GM20431 (cell line): ENCODE measurements around the gene ACKR2.

Experiments
- in situ Hi-C: fragments of 300-500 bp; cut with MseI, MboI; formaldehyde crosslinking; loops from one replicate; pipeline ENCODE4 v1.15.0; 2020; ENCODE audit warnings: low sequenced_read_pairs; ENCODE audit not compliant: unreplicated experiment

ACKR2 gene

DNA sequence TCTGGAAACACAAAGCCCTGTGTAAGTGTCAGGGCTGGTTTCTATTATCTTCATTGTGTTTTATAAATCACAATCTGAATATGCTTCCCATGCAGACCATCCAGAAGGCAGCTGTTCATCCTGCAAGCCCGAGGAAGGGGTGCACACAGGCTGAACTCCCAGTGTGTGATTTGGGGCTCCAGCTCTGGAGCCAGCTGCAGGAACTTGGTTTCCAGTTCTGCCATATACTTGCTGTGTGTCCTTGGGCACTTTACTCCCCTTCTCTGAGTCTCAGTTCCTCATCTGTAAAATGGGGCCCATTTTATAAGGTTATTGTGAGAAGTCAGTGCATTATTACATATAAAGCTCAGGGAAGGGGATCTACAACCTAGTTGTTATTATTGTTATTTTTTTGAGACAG, 43.8 kb downstream of the ACKR2 start:
- in situ Hi-C loops = no loop called here

DNA sequence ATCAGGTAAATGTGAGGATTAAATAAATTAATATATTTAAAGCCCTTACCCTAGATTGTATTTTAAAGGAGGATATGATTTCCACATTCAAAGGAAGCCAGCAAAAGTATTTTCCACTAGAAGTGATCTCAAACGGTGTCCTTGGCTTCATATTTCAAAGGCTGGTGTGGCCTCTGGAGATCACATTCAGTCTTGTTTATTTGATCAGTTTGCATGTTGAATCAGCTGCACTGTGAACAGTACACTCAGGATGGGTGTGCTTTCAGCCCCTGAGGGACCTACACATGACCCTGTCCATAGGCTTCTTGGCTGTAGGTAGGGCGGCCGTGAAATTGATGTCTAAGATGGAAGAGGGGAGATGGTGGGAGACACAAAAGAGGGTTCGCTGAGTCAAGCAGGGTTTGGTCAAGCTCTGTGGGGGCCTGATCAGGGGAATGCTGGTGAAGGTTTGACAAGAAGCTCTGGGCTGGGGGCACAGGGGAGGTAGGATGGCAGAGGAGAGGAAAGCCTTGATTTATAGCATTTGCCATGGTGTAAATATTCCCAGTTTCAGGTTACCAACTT, 44.6 kb downstream of the ACKR2 start:
- in situ Hi-C loops = no loop called here

DNA sequence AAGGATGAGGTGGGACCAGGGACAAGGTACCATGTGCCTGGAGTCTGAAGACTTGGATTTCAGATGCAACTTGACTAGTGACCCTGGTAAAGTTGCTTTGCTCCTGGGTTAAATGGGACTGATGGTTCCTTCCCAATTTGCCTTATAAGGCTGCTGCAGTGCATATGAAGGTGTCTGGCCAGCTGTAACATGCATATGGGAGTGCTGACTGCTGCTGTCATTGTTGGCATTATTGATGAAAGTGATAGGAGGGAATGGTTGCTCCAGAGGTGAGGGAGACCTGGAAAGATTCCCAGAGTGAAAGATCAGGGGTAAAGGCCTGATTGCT, 45.9 kb downstream of the ACKR2 start:
- in situ Hi-C loops = no loop called here

GRCh38 chr3:42855547-42856380, 46.5 kb downstream of the ACKR2 start:
- in situ Hi-C loops = no loop called here

- in situ Hi-C loops = no loop called here
Observed at GRCh38 chr3:42856544-42856943, 47.3 kb downstream of the ACKR2 start.

GRCh38 chr3:42864321-42864950, 55.2 kb downstream of the ACKR2 start:
- in situ Hi-C loops = no loop called here

DNA sequence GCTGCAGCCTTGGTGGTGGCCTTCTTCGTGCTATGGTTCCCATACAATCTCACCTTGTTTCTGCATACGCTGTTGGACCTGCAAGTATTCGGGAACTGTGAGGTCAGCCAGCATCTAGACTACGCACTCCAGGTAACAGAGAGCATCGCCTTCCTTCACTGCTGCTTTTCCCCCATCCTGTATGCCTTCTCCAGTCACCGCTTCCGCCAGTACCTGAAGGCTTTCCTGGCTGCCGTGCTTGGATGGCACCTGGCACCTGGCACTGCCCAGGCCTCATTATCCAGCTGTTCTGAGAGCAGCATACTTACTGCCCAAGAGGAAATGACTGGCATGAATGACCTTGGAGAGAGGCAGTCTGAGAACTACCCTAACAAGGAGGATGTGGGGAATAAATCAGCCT, 56.0 kb downstream of the ACKR2 start:
- in situ Hi-C loops = no loop called here

GRCh38 chr3:42867138-42867537, 57.9 kb downstream of the ACKR2 start:
- in situ Hi-C loops = no loop called here

DNA sequence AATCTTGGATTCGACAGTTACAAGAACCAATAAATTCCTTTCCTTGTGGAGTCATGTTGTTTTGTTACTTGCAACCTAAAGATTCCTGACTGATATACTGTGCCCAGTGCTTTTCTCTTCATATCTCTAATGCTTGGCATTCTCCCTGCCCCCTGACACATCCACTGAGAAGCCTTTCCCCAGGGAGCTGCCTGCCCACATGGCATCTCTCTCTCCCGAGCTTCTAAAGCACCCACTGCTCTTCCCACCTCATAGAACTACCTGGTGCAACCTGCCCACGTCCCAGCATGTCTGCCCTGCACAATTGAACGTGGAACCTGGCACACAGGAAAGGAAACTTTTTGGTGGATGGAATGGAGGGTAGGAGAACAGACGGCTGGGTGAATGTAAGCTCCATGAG, 59.6 kb downstream of the ACKR2 start:
- in situ Hi-C loops = no loop called here

GRCh38 chr3:42871592-42872196, 62.4 kb downstream of the ACKR2 start:
- in situ Hi-C loops = no loop called here

- in situ Hi-C loops = no loop called here
Observed at GRCh38 chr3:42872718-42873117, 63.5 kb downstream of the ACKR2 start.

DNA sequence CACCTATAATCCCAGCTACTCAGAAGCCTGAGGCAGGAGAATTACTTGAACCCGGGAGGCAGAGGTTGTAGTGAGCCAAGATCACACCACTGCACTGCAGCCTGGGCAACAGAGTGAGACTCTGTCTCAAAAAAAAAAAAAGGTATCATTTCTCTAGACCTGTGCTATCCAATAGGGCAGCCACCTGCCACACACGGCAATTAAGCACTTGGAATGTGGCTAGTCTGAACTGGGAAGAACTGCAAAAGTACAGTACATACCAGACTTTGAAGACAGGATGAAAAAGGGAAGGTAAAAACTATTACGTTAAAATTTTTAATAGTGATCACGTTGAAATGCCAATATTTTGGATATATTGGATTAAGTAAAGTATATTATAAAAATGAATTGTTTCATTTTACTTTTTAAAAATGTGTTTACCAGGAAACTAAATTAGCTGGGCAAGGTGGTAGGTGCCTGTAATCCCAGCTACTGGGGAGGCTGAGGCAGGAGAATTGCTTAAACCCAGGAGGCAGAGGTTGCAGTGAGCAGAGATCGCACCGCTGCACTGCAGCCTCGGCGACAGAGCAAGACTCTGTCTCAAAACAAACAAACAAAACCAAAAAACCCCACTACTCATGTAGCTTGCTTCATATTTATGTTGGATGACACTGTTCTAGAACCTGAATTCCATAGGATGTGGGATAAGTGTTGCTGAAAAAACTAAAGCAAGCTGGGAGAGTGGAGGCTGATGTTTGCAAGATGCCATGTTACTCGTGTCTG, 64.2 kb downstream of the ACKR2 start:
- in situ Hi-C loops = no loop called here

DNA sequence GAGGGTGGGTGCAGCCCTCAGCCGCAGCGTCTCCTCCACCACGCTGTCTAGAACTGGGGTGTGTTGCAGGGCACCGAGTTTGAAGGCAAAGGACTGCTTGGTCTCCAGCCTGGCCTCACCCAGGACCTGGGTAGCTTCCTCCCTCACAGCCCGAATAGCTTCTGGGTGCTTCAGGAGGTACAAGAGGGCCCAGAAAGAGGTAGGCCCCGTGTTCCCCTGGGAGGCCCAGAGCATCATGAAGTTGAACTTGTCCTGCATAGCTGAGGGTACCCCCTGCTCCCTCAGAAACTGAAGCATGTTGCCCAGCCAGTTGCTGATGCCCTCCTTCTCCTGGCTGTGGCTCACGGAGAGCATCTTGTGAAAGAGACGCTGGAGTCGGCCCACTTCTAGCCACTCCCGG, 65.5 kb downstream of the ACKR2 start:
- in situ Hi-C loops = no loop called here

DNA sequence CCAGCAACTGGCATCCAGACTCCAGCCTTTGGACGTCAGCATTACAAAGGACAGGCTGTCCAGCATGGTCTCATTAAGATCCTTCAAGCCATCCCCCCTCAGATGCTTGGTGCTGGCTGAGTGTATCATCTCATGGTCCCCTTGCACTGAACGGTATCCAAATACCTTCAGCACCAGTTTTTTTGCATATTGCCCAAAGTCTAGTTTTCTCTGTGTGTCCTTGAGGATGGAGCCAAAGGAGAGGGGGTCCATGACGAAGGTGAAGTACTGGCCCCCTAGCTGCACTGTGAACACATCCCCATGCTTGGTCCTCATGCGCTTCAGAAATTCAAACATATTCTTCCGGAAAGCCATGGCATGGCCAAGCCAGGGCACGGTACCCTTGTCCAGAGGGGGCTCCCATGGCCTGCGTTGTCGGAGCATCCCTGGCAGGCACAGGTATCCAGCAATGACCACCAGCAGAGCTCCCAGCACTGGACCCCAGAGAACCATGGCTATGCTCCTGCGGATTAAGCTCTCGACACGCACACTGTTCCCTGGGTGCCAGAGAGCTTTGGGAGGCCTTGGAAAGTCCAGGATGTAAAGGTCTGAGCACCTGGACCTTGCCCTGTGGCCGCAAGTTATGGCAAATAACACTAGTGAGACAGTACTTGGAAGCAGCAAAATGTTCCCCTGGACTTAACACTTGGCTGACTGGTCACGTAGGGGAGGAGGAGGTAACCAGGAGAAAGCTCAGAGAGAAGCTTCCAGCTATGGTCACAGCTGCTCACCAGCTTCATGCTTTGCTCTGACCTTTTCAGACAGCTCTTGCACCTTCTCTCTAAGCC, 66.3 kb downstream of the ACKR2 start, which contains the start of gene CYP8B1:
Gene CYP8B1, minus strand, starts transcription at position 555 of the 827 bp plus-strand sequence. Its CDS starts 63 bp downstream, at position 492.
- in situ Hi-C loops = no loop called here

DNA sequence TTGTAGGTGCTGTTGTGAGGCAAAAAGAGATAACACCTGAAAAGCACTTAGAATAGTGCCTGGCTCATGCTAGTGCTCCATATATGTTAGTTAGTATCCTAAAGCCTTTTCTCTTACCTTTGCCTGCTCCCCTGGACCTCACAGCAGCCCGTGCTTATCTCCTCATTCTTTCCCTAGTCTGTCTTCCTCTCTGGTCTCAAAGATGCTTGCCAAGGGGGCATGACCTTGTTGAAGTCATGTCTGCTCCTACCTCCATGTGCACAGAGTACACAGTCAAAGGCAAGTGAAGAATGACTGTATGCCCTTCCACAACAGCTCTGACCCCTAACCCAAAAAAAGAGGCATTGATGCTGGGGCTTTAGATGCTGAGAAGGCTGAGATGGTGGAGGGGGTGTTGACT, 67.2 kb downstream of the ACKR2 start:
- in situ Hi-C loops = no loop called here

- in situ Hi-C loops = no loop called here
Observed at GRCh38 chr3:42876940-42877720, 67.9 kb downstream of the ACKR2 start.

DNA sequence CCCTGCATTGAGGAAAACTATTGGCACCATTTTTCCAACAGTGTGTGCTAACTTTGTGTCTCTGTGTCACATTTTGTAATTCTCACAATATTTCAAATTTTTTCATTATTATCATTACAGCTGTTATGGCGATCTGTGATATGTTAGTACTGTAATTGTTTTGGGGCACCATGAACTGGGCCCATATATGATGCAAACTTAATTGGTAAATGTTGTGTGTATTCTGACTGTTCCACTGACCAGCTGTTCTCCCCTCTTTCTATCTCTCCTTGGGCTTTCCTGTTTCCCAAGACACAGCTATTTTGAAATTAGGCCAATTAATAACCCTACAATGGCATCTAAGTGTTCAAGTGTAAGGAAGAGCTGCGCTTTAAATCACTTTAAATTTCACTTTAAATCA, 68.6 kb downstream of the ACKR2 start:
- in situ Hi-C loops = no loop called here

DNA sequence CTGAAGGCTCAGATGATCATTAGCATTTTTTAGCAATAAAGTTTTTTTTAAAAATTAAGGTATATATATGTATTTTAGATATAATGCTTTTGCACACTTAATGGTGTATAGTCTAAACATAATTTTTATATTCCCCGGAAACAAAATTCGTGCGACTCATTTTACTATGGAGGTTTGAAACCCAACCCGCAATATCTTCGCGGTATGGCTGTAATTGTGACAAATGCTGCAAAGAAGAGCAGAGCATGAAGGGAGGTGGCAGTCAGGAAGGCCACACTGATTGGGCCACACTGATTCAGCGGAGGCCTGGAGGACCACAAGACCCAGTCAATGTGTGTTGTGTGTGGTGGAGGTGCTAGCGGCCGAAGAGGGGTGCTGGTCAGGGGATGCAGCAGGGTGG, 70.9 kb downstream of the ACKR2 start:
- in situ Hi-C loops = no loop called here
